Neural crest cell (in vitro differentiated cells): ENCODE data around the gene TTI1. TPM values are rescaled to one million over a fixed set of nuclear protein-coding genes. Genes with fewer than 3 reads are reported as not detected.

ENCODE experiments used
- DNase-seq: peaks from one replicate; pipeline ENCODE4 v3.0.0; 2021; ENCODE audit warnings: low read depth, mixed read lengths, low spot score
- H3K27ac Mint-ChIP-seq: one replicate; pipeline ENCODE4 v1.8.0; 2021; ENCODE audit warnings: mild to moderate bottlenecking, mixed read lengths; ENCODE audit not compliant: unreplicated experiment
- H3K27me3 Mint-ChIP-seq: 2 replicates; pipeline ENCODE4 v1.8.0; 2021; ENCODE audit warnings: low read depth, mild to moderate bottlenecking, mixed read lengths
- H3K36me3 Mint-ChIP-seq: 2 replicates; pipeline ENCODE4 v1.8.0; 2021; ENCODE audit warnings: low read depth, mild to moderate bottlenecking, mixed read lengths
- H3K4me1 Mint-ChIP-seq: 2 replicates; pipeline ENCODE4 v1.8.0; 2021; ENCODE audit warnings: mixed read lengths
- H3K4me3 Mint-ChIP-seq: one replicate; pipeline ENCODE4 v1.8.0; 2021; ENCODE audit warnings: mild to moderate bottlenecking, mixed read lengths
- H3K9me3 Mint-ChIP-seq: 2 replicates; pipeline ENCODE4 v1.8.0; 2021; ENCODE audit warnings: mixed read lengths
- CTCF ChIP-seq: fragments of 200-600 bp; sonication (generic); conservative IDR thresholded peaks from 2 replicates; pipeline ENCODE4 v1.5.0; 2021; ENCODE audit warnings: antibody characterized with exemption, mild to moderate bottlenecking
- total RNA-seq: library from RNA; stranded (reverse); gene quantifications from 2 replicates; pipeline ENCODE4 v1.2.1, GENCODE V29; 2021

The TTI1 gene
- total RNA-seq, 1 donor from 2014 or later: 52.9 TPM

- H3K27ac Mint-ChIP-seq: peak overlapping the region; percentile 90
Observed at GRCh38 chr20:37986873-37987601, 46.2 kb downstream of the TTI1 start.

GRCh38 chr20:37986044-37986858 is 47.0 kb downstream of the TTI1 start:
- TF ChIP-seq CTCF: no peak
- Mint-ChIP-seq H3K4me1 (peaks cover 51% of the 10 kb centered on the region), H3K27ac (peak overlapping the region; percentile 46)

More at GRCh38 chr20:37986873-37987601, 46.2 kb downstream of the TTI1 start:
- Mint-ChIP-seq H3K27me3 (no peaks in the 10 kb centered on the region), H3K9me3 (no peaks in the 10 kb centered on the region), H3K4me3 (no peak overlapping the region), H3K36me3 (peaks cover 6% of the 10 kb centered on the region), H3K4me1 (peaks cover 56% of the 10 kb centered on the region)
- no peak for DNase-seq
- no peak for TF ChIP-seq CTCF

GRCh38 chr20:37984018-37984785 is 49.1 kb downstream of the TTI1 start:
- H3K4me1 Mint-ChIP-seq: peaks cover 49% of the 10 kb centered on the region
- H3K9me3 Mint-ChIP-seq: no peaks in the 10 kb centered on the region
- peaks cover 10% of the 10 kb centered on the region for H3K36me3 Mint-ChIP-seq
- no peak for DNase-seq
- H3K27ac Mint-ChIP-seq: no peak overlapping the region
- H3K27me3 Mint-ChIP-seq: no peaks in the 10 kb centered on the region
- no peak overlapping the region for H3K4me3 Mint-ChIP-seq
- TF ChIP-seq CTCF: no peak

More at GRCh38 chr20:37986044-37986858, 47.0 kb downstream of the TTI1 start:
- no peak for DNase-seq
- no peaks in the 10 kb centered on the region for H3K27me3 Mint-ChIP-seq
- peaks cover 6% of the 10 kb centered on the region for H3K36me3 Mint-ChIP-seq
- H3K4me3 Mint-ChIP-seq: no peak overlapping the region
- H3K9me3 Mint-ChIP-seq: no peaks in the 10 kb centered on the region

- Mint-ChIP-seq H3K36me3 (peaks cover 10% of the 10 kb centered on the region), H3K4me1 (peaks cover 43% of the 10 kb centered on the region), H3K27me3 (no peaks in the 10 kb centered on the region), H3K4me3 (no peak overlapping the region), H3K9me3 (no peaks in the 10 kb centered on the region), H3K27ac (no peak overlapping the region)
- no peak for DNase-seq
- TF ChIP-seq CTCF: no peak
Observed at GRCh38 chr20:37983286-37983685, 50.0 kb downstream of the TTI1 start.

GRCh38 chr20:37981568-37981967 is 51.7 kb downstream of the TTI1 start:
- peaks cover 10% of the 10 kb centered on the region for H3K36me3 Mint-ChIP-seq
- H3K9me3 Mint-ChIP-seq: no peaks in the 10 kb centered on the region
- no peaks in the 10 kb centered on the region for H3K27me3 Mint-ChIP-seq
- no peak overlapping the region for H3K27ac Mint-ChIP-seq
- no peak for TF ChIP-seq CTCF
- H3K4me1 Mint-ChIP-seq: peaks cover 40% of the 10 kb centered on the region
- H3K4me3 Mint-ChIP-seq: no peak overlapping the region
- DNase-seq: no peak
